G401.6 (cell line): Measurements from ENCODE around the gene IPO7.
"Not testable (repeated sequence)": the region's sequence is repeated elsewhere in the genome, so short reads cannot be mapped to it uniquely, and the experiment has no call there.

Experiments used
- FAIRE-seq: peaks from 2 replicates; lab custom pipeline; 2012; peaks lifted over from hg19 to GRCh38; lab: Jason Lieb, UNC

The IPO7 gene

GRCh38 chr11:9399466-9399865 lies 15.0 kb downstream of the IPO7 start:
- FAIRE-seq = no peak

DNA sequence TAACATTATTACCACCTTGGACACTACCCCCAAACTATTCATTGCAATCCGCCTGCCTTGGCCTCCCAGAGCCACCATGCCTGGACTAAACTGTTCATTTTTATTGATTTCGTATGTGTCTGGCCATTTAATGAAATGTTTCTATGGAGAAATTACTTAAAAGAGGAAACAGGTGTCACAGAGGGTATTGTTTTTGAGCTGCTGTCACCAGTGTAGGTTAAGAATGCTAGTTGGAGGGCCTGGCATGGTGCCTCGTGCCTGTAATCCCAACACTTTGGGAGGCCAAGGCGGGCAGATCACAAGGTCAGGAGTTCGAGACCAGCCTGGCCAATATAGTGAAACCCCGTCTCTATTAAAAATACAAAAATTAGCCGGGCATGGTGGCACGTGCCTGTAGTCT lies 17.4 kb downstream of the IPO7 start:
- not testable (repeated sequence) for FAIRE-seq

DNA sequence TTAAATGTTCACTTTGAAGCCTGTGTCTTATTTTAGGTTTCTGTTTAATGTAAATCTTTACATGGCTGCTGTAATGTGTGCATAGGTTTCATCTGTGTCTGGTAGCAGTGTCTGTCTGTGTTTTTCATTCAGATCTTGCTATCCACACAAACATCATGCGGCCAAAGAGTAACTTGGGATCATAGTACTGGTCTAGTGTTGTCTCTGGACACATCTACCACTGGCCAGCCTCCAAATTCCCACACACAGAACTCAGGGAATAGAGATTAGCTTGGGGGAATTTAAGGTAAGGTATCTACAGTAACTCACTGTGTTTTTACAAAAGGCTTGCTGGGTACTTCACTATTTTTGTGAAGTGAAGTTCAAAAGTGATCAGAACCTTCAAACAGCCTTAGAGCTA lies 44.3 kb downstream of the IPO7 start:
- no peak for FAIRE-seq

- FAIRE-seq = no peak
Measured at GRCh38 chr11:9438611-9439010, 54.2 kb downstream of the IPO7 start.

DNA sequence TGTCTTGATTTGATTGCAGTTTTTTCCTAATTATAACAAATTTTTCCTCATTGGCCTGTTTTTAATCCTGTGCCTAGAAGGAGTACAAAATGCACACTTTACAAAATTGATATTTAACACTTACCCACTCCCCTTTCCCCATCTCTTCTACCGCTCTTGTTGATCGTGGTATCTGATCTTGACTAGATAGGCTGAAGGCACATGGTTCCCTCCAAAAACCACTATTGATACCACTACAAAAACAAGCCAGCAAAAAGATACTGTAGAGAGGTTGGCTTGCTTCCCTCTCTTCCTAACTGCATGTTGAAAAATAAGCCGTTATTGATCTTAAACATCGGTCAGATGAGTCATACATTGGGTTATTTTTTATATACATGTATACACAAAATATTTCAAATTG lies 61.8 kb downstream of the IPO7 start:
- no peak for FAIRE-seq

- FAIRE-seq = no peak
Measured at GRCh38 chr11:9448576-9449352, 64.3 kb downstream of the IPO7 start.

DNA sequence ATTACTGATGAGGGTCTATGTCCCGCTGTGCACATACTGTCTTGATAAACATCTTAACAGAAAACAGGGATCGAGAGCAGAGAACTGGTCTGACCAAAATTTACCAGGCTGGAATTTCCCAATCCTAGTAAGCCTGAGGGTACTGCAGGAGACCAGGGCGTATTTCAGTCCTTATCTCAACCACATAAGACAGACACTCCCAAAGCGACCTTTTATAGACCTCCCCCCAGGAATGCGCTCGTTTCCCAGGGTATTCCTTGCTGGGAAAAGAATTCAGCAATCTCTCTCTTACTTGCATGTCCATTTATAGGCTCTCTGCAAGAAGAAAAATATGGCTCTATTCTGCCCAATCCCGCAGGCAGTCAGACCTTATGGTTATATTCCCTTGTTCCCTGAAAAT lies 67.6 kb downstream of the IPO7 start:
- not testable (repeated sequence) for FAIRE-seq

- no peak for FAIRE-seq
Measured at GRCh38 chr11:9455722-9456121, 71.3 kb downstream of the IPO7 start.

GRCh38 chr11:9459667-9460321 lies 75.3 kb downstream of the IPO7 start:
- no peak for FAIRE-seq

GRCh38 chr11:9460322-9461062 lies 76.0 kb downstream of the IPO7 start, which contains the start of gene ZNF143:
TSS of gene ZNF143 (plus strand) at chr11:9461012. CDS start at chr11:9471309, 10,297 bp downstream.
- FAIRE-seq = peak; percentile 98

GRCh38 chr11:9461063-9461759 lies 76.8 kb downstream of the IPO7 start:
- no peak for FAIRE-seq

GRCh38 chr11:9461760-9462134 lies 77.3 kb downstream of the IPO7 start:
- no peak for FAIRE-seq

- no peak for FAIRE-seq
Measured at GRCh38 chr11:9462172-9462799, 77.8 kb downstream of the IPO7 start.

DNA sequence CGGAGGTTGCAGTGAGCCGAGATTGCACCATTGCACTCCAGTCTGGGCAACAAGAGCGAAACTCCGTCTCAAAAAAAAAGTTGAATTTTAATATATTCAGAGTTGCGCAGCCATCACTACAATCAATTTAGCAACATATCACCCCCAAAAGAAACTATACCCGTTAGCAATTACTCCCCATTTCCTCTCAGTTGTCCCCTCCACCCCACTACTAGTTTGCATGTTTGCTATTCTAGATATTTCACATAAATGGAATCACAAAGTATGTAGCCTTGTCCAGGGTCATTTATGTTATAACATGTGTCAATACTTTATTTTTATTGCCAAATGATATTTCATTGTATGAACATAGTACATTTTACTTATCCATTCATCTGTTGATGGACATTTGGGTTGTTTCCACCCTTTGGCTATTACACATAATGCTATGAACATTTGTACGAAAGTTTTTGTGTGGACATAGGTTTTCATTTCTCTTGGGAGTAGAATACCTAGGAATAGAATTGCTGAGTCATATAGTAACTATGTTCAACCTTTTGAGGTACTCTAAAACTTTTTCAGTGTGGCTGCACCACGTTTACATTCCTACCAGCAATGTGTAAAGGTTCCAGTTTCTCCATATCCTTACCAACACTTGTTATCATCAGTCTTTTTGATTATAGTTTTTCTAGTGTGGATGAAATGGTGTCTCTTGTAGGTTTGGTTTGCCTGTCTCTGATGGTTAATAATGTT lies 78.5 kb downstream of the IPO7 start:
- FAIRE-seq = no peak

DNA sequence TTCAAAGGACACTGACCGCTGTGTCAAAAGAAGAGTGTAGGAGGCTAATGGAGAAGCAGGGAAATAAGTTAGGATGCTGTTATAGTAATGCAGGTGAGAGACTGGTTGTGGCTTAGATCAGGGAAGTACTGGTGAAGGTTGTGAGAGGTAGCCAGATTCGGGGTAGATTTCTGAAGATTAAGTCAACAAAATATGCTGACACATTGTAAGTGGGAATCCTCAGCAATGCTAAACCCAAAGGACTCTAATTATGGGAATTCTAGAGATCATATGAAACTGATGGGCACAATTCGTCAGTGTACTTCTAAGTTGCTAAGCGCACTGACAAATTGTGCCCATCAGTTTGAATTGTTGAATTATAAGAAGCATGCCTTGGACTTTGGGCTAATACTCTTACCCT lies 86.3 kb downstream of the IPO7 start:
- no peak for FAIRE-seq

DNA sequence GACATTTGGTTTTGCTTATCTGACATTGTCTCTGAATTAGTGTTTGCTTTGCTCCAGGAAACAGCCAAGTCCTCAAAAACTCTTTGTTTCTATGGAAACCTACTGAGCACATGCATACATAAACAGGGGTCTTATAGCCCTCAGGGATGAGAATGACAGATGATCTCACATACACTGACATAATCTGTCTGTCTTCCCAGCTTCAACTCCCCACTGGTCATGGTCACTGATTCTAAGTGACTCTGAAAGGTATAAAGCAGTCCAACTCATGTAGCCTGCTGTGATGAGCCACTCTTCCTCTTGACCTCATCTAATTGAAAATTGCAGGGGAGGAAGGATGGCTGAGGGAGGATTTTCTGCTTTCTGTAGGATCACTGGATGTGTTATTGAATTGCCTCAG lies 89.0 kb downstream of the IPO7 start:
- FAIRE-seq = no peak

DNA sequence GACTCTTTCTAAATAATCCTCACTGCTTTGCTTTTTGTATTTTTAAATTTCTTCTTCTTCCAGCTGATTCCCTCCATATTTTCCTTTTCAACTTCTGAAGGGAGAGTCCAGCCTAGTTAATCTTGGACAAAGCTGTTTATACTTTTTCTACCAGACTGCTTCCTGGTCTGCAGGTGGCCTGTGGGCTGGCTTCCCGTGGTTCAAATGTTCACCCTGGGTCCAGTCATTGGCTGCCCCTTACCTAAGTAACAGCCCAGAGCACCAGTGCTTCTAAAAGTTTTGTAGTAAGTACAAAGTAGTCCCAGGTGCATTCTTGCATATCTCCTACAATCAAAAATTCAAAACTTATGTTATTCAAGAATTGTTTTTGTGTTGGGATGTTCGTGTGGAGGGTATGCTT lies 95.4 kb downstream of the IPO7 start:
- FAIRE-seq = no peak

- FAIRE-seq = no peak
Measured at GRCh38 chr11:9489080-9489765, 104.8 kb downstream of the IPO7 start.

GRCh38 chr11:9490376-9490775 lies 105.9 kb downstream of the IPO7 start:
- no peak for FAIRE-seq

GRCh38 chr11:9493492-9493891 lies 109.0 kb downstream of the IPO7 start:
- FAIRE-seq = no peak

GRCh38 chr11:9494316-9494715 lies 109.9 kb downstream of the IPO7 start:
- FAIRE-seq = no peak
